Right renal pelvis (tissue), 4 donors: ENCODE results near the gene PTPRR. TPM values are rescaled to one million over a fixed set of nuclear protein-coding genes. Genes with fewer than 3 reads are reported as not detected.

Experiments
- DNase-seq, 4 donors: peaks; one replicate each; pipeline ENCODE4 v3.0.0-alpha.2; 2013; ENCODE audit warnings: low read depth in 4 of 4, low spot score in 3 of 4, missing footprints in 1 of 4
- polyA plus RNA-seq, 4 donors: library from polyadenylated mRNA; unstranded; fragments of 120-200 nt; gene quantifications; one replicate each; pipeline ENCODE4 v1.2.1, GENCODE V29; 2013; ENCODE audit not compliant: insufficient read length in 4 of 4

PTPRR gene
- polyA plus RNA-seq, 4 donors: 0.40 to 0.87 (median 0.65) TPM

DNA sequence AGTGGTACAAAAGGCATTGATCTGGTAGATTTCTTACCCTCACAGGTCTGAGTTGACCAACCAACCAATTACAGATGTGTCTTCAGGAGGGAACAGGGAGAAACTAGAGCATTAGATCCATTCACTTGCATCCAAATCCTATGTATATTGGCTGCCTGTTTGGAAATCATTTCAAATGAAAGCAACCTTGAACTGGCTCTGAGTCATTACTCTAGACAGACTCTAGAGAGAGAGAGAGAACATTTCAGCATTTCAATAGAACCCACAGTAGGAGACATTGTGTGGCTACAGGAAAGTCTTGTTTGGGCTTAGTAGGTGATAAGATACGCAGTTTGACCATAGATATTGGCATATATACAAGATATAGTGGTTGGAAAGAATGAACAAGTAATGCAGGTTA is 114.5 kb downstream of the PTPRR start:
- DNase-seq: no peak

DNA sequence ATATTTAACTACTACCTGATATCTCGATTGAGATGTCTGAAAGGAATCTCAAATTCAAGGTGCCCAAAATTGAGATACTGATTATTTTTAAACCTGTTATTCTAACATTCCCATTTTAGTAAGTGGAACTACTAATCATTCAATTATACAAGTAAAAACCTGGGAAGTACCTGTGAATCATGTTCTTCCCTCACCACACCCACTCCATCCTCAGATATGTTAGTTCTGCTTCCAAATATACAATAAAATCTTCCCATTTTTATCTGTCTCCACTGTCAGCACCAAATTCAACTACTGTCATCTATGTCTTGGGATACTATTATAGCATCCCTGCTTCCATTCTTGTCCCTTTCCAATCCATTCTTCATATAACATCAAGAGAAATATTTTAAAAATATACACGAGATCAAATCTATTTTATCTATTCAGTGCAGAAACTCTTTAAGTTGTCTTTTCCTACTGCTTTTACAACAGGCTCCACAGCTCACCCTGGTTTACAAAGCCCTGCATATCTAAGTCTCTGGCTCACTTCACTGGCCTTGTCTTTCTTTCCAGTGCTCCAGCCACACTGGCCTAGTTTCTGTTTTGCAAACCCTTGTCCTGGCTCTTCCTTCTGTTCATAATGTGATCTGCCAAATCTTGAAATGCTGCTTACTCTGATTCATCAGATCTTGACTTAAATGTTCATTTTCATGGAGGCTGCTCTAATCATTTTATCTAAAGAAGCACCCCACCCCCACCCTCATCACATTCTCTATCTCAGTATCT is 122.3 kb downstream of the PTPRR start:
- DNase-seq: no peak

DNA sequence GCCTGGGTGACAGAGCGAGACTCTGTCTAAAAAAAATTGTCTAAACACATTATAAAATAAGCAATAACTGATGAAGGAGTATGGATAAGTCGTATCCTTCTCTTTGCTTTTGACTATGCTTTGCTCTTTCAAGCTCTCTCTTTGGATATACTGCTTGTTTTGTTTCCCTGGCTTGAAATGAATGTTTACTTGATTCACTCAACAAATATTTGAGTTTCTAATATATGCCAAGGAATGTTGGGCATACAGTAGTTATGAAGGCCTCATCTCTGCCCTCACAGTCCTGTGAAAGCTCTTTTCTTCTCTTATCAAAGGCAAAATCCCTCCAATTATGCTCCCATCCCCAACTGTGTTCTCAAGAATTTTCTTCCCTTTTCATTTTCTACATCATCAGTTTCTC is 123.5 kb downstream of the PTPRR start:
- DNase-seq: no peak

DNA sequence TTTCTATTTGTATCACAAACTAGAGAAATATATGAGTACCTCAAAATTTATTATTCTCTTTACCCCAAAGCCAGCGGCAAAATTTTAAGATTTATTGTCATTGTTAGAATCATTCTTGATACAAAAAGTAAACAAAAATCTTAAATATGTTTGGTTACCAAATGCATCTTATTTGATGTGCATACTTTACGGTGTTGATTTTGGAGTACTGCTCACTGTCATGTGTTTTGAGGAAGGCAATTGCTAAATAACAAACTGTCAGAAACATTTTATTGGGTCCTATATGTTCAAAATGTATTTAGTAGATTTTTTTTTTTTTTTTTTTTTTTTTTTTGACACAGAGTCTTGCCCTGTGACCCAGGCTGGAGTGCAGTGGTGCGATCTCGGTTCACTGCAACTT is 124.9 kb downstream of the PTPRR start:
- DNase-seq: no peak

DNA sequence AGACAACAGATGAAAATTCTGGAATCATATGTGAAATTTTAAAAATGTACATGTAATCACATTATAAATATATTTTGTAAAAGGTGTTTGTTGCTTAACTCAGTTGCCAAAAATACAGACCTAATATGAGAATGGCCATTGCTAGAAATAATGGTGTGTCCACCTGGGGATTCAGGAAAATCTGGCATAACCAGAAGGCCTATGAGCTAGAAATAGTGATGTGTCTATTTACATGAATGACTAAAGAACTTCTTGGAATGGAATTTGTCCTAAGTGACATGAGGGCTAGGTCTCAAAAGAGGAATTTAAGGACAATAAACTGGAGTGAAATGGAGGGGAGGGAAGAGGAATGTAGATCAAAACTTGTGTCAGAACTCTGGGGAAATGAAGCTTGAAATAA is 126.4 kb downstream of the PTPRR start:
- DNase-seq: no peak

DNA sequence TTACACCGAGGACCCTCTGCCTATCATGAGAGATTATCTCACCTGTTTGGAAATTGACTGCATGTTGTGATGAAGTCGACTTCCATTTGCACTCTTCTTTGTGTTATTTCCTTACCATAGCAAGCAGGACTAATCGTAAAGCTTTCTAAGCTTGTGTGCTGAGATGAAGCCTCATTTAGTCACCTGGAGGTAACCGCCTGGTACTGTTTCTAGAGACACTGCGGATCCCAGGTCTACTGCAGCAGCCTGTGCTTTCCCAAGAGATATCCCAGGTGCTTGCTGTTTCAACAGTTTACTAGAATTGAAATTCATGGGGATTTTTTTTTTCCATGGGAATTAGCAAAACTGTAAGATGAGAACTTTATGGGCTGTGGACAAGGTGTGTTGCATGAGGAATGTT is 131.8 kb downstream of the PTPRR start:
- DNase-seq: no peak

DNA sequence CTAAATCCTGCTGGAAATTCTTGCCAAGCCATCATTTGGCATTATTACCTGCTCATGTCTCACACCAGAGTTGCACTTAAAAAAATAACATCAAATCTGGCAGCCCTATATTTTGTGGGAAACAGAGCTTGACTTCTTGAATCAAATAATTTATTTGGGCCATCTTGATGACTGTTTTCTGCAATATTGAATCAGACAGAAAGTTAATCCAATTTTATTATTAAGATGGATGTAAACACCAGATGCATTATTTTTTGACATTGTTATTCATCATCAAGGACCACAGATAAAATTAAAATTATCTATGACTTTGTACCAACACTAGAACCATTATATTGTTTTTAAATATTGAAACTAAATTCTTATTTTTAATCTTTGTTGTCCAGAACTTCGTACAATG is 132.9 kb downstream of the PTPRR start:
- DNase-seq: no peak

DNA sequence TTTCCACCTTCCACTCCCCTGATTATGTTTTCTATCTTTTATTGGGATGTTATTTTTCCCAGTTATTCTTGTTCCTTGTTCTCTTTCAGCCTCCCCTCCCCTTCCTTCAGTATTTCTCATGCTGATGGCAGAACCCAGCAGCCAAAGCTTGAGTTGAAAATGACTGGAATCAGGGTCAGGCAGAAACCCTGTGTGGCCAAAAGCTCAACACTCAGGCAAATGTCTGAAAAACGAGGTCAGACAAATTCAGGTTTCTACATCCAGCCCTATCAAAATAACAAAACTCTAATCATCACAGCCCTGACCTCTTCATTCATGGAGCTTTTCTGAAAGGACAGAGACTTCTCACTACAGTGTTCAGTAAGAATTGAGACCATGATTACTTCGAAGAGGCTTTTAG is 134.6 kb downstream of the PTPRR start:
- DNase-seq: no peak

DNA sequence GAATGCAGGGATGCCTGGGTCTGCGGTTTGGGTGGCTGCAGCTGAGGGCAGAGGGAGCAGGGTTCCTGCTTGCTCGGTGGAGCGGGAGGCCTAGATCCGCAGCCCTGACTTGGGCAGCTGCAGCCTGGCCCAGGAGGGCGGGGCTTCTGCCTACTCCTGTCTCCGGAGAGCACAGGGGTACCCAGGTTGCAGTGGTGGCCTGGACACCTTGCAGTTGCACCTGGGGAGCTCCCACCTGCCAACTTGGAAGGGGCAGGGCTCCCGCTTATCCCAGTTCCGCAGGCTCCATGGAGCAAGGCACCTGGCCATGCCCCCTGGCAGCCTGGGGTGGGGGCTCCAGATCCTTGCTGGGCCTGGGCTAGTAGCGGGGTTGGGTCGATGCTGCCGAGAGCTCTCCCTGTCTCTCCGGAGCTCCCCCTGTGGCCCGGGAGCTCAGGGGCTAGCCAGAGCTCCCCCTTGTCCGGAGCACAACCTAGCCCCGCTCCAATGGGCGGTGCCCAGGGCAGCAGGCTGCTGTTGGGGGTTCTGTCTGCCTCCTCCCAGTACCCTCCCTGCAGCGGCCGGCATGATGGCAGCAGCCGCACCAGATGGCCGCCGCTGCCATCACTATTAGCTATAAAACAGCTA is 136.4 kb downstream of the PTPRR start:
- DNase-seq: no peak

DNA sequence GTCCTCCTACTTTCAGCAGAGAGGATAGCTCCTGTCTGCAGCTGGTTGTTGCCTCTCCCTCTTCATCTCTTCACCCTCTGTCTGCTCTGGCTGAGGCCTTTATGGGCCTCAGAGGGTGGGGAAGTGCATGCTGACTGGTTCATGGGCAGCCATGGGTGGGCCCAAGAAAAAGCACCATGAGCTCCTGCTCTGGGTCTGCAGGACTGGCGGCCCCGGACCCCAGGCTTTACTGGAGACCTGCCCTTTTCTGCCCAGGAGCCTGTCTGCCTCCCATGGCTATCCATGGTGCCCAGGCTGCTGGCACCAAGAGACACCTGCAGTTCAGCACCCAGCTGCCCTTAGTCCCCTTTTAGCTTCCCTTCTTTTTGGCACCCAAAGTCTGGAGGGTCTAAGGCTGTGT is 137.1 kb downstream of the PTPRR start:
- no peak for DNase-seq

DNA sequence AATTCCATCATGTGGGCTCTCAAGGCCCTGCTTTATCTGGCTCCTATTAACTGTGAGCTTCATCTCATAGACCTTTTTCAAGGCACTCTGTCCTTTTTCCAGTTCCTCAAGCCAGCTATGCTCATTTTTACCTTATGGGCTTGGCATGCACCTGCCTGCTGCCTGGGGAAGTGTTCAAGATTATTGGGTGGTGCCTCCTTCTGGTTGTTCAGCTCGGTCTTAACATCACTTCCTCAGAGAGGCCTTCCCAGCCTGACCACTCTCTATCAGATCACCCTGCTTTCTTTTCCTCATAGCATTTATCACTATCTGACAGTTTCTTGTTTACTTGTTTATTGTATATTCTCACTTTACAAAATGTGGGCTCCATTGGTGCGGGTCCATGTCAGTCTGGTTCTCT is 141.3 kb downstream of the PTPRR start:
- no peak for DNase-seq

DNA sequence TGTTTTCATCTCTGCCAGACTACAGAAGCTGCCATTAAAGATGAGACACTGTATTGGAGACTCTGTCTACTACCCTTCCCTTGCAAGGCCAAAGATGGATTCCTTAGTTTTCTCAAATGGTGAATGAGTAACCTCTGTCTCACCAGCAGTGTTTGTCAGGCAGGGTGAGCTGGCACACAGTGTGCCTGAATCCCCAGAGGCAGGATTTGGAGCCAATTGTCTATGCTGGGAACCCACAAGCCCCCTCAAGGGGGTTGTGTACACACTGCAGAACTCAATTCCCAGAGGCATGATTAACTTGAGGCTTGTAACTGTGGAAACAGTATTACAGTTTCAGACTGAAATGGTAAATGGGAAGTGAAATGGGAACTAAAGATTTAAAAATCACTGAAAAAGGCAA is 146.5 kb downstream of the PTPRR start:
- DNase-seq: no peak

DNA sequence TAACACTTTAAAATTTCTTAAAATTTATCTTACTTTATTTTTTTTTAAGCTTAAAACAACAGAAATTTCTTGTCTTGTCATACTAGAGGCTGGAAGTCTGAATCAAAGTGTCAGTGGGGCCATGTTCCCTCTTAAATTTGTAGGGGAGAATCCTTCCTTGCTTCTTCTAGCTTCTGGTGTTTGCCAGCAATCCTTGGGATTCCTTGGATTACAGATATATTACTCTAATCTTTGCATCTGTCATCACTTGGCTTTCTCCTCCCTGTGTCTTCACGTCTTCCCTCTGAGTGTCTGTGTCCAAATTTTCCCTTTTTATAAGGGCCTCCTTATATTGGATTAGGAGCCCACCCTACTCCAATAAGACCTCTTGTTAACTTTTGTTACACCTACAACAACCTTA is 147.7 kb downstream of the PTPRR start:
- DNase-seq: no peak

DNA sequence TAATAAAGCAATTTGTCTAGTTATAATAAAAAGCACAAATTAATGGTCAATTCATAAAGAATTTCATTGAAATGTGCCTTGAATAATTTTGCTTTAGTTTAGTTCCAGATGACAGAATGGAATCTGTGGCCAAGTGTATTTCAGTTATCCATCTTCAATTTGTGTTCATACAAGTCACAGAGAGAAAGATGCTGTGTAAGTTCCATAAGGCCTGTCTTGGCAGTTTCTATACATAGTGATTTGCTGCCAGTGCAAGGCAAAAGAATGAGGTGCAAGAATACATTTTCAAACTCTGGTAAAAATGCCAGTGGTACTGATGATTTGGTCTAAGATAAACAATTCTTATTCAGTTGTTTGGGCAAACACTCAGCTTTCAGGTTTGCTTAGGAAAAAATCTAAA is 149.0 kb downstream of the PTPRR start:
- no peak for DNase-seq

DNA sequence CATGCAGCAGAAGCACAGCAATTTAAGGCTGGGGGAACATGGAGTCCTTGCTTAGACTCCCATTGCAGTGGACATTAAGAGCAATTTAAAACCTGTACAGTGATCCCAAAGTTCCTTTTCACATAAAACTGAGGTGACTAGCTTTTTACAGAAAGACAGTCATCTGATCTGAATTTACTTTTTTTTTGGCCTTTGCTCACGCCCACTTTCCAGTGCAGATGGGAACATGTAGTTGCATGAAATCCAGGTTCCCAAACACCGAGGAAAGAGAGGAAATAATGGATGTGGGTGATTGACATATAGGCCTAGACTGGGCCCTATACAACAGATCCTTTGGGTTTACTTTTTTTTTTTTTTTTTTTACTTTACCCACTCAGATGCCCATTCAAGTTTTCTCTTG is 156.9 kb downstream of the PTPRR start:
- DNase-seq: no peak

DNA sequence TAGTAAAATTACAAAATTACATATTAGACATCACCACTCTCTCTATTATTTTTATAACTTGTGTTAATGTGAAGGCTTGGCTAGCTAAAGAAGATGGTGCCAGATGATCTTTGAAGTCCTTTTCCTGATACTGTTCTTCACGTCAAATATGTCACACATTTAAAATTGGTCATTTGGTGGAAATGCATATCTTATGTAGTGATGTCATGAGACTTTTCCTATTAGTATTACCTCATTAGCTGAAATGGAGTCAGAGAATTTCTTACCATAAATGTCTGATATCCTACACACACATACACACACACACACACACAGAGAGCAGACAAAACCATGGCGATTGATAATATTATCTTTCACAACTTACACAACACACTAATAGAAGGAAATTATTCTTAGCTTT is 158.5 kb downstream of the PTPRR start:
- DNase-seq: no peak

DNA sequence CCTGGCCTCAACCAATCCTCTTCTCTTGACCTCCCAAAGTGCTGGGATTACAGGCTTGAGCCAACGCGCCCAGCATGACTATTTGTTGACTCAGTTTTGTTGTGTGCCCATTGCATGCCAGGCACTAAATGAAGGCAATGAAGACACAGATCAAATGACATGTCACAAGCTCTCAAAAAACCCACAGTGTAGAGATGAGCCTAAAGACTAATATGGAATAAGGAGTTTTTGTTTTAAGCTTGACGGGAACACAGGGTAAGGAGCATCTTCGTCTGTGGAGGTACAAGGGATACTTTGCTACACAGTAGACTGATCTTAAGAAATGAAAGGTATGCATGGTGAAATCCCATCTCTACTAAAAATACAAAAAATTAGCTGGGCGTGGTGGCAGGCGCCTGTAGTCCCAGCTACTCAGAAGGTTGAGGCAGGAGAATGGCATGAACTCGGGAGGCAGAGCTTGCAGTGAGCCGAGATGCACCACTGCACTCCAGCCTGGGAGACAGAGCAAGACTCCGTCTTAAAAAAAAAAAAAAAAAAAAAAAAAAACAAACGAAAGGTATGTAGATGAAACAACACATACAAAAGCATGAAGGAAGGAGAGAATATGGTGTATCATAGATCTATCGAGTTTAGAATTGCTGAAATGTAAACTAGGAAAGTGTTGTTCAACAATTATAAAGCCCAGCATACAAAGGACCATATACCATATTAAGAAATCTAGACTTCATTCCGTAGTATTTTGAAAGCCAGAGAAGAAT is 161.2 kb downstream of the PTPRR start:
- no peak for DNase-seq

DNA sequence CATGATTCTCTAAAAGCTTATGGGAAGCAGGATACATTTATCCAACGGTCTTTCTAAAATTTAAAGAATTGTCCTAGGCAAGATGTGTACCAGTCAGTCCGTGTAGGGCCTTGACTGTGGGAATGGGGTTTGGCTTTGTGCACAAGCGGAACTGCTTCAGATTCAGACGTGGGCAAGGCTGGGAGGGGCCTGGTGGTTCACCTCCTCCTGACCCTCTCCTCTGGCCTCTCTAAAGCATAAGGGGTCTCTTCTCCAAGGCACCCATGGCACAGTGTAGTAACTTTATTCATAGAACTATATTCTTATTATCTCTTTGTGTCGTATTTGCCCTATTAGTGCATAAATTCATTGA is 162.1 kb downstream of the PTPRR start:
- DNase-seq: no peak

DNA sequence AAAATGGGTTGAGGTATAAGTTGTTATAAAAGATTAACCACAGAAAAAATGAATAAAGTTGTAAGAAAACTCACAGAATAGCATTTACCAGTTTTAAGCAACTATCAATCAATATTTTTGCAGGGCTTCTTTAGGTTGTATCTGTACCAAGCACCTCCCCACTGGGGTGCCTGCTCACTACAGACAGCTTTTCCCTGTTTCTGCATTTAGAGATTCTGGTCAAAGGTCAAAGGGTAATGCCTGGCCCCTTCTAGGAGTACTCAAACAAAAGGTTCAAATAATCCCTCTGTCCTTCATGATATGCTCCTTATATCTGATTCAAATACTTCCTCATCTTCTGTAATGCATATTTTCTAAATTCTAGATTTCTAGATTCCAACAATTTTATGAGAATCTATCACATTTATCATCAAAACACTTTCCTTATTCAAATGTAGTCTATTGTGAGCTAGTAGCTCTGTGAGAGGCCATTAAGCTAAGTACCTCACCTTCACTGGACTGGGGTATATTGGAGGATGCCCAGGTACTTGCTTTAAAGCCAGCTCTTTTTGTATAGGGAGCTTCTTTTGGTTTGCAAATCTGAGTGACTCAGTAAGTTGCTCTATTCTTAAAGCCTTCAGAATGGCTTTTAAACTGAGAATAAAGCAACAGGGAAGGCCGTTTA is 162.6 kb downstream of the PTPRR start:
- no peak for DNase-seq

DNA sequence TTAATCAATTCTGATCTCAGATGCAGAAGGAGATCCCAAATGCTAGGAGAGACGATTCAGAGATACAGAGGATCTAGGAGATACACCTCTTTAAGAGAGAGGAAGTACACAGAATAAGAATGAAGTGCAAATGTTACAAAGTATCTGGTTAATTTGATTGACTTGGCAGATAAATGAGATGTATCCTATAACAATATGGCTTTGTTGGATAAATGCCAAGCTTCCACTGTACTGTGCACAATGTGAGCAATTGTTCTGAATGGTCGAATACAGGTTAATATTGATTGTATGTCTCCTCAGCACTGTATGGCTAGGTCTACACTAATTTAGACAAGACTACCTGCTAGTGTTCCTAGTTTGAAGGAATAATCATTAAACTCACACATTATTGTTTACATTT is 163.7 kb downstream of the PTPRR start:
- no peak for DNase-seq

DNA sequence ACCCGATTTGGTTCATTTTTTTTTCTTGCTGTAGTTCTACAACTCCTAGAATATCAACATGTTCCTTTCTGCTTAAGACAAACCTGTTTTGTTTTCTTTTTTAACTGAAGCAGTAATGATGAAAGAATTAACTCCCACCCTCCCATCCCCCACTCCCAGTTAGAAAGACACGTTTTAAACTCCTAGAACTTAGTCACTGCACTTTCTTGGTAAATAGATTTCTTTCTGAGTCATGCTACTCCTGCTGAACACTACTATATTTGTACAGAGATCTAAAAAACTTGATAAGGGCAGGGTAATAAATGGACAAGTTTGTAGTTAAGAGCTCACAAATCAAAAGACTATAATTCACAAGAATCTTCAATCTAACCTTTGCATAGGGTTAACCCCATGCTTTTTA is 164.4 kb downstream of the PTPRR start:
- no peak for DNase-seq
